Activated T-cell treated with anti-CD3 and anti-CD28 coated beads, Interleukin-2, amount 50 U/mL, for 72 hours (primary cell): ENCODE data around the gene PTH2R. TPM values are rescaled to one million over a fixed set of nuclear protein-coding genes. Genes with fewer than 3 reads are reported as not detected.

Experiments used
- total RNA-seq, 2 donors: library from RNA; stranded (reverse); gene quantifications; one replicate each; pipeline ENCODE4 v1.2.3, GENCODE V29; 2022

The PTH2R gene
- total RNA-seq, 2 donors from 2014 or later = 0.12 to 0.28 TPM

Other genes with a start within 250 kb of the PTH2R start
- gene CRYGA, start 243.2 kb upstream of the PTH2R start, total RNA-seq = not detected
- not detected for gene C2orf80, start 216.8 kb upstream of the PTH2R start, total RNA-seq
- 10 to 100 TPM; 18.6 to 21.4 TPM for gene IDH1, start 151.7 kb upstream of the PTH2R start, total RNA-seq
- 10 to 100 TPM; 28.8 to 29.7 TPM for gene PIKFYVE, start 140.5 kb upstream of the PTH2R start, total RNA-seq